Cerebellar nuclear complex (tissue), 1 donor: ENCODE measurements around the gene FCHSD2.
"Not testable (repeated sequence)": the region's sequence is repeated elsewhere in the genome, so short reads cannot be mapped to it uniquely, and the experiment has no call there.

ENCODE experiments used
- DNase-seq, 2 experiments: peaks; one replicate each; lab custom pipeline; 2025; lab: John Stamatoyannopoulos, UW

FCHSD2 gene

GRCh38 chr11:72867970-72868369 is 274.1 kb downstream of the FCHSD2 start:
- no peak for DNase-seq

GRCh38 chr11:72864702-72865655 is 277.1 kb downstream of the FCHSD2 start:
- DNase-seq: no peak

GRCh38 chr11:72863916-72864315 is 278.2 kb downstream of the FCHSD2 start:
- DNase-seq: no peak

- DNase-seq: no peak
These were observed 279.0 kb downstream of the FCHSD2 start for GRCh38 chr11:72863091-72863490.

DNA sequence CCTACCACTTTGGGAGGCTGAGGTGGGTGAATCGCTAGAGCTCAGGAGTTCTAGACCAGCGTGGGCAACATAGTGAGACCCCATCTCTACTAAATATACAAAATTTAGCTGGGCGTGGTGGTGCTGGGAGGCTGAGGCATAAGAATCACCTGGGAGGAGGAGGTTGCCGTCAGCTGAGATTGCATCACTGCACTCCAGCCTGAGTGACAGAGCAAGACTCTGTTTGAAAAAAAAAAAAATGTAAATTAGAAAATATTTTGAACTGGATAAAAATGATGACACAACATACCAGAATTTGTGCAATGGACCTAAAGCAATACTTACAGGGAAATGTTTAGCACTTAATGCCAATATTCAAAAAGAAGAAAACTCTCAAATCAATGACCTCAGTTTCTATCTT is 281.5 kb downstream of the FCHSD2 start:
- DNase-seq: no peak

DNA sequence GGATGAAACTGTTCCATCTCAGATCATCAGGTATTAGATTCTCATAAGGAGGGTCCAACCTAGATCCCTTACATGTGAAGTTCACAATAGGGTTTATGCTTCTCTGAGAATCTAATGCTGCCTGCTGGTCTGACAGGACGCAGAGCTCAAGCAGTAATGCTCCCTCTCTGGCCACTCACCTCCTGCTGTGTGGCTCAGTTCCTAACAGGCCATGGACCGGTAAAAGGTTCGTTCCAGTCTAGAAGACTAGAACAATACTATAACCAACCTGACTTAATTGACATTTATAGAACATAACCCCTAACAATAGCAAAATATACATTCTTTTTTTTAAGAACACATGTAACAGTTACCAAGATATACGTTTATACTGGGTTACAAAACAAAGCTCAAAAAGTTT is 282.1 kb downstream of the FCHSD2 start:
- DNase-seq: no peak

GRCh38 chr11:72859126-72859525 is 283.0 kb downstream of the FCHSD2 start:
- DNase-seq: no peak

DNA sequence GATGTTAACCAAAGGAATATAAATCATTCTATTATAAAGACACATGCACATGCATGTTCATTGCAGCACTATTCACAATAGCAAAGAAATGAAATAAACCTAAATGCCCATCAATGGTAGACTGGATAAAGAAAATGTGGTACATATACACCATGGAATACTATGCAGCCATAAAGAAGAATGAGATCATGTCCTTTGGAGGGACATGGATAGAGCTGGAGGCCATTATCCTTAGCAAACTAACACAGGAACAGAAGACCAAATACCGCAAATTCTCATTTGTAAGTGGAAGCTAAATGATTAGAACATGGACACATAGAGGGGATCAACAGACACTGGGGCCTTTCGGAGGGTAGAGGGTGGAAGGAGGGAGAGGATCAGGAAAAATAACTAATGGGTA is 283.9 kb downstream of the FCHSD2 start:
- not testable (repeated sequence) for DNase-seq

DNA sequence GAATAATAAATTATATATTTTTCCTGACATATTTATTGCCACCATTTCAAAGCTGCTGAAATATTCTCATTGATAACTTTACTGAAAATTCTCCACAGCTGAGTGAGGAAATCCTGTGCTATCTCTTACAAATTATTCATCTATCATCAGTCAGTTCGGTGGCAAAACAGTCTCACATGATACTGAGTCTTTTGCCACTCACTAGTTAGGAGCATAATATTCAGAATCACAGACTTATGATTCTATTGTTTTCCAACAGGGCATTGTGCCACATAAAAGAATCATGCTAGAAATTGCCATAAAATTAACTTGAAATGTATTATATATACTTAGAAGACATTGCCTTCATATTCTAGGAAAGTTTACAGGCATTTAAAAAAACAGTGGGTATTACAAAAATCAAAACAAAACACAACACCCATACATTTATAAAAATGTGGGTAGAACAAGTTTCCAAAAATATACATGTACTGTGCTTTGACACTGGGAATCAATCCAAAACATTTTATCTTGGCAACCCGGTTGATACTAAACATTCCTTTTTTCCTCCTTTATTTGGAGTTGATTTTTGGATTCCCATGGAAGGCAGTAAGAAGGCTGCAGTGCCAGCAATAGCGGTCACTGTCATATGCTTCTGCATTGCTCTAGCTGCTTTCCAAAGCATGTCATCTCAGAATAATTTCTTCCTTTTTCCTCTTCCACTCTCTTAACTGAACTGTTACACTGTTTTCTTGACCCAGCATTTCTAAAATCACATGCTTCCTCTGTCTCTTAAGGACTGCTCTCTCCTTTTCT is 285.4 kb downstream of the FCHSD2 start:
- DNase-seq: no peak

DNA sequence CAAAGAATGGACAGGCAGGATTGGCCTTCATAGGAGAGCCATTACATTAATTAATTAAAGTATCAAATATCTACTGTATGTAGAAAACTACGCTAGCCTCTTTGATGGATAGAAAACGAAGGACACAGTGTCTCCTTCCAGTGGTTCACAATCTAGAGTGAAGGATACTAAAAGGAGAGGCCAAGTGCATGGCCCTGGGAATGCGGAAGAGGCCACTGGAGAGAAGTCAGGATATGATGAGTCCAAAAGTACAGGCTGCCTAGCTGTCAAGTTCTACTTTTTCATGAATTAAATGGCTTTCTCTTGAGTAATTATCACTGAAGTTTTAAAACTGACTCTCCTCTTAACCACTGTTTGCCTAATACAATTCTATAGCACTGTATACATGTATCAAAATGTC is 286.1 kb downstream of the FCHSD2 start:
- DNase-seq: no peak

- no peak for DNase-seq
These were observed 290.4 kb downstream of the FCHSD2 start for GRCh38 chr11:72851726-72852125.

DNA sequence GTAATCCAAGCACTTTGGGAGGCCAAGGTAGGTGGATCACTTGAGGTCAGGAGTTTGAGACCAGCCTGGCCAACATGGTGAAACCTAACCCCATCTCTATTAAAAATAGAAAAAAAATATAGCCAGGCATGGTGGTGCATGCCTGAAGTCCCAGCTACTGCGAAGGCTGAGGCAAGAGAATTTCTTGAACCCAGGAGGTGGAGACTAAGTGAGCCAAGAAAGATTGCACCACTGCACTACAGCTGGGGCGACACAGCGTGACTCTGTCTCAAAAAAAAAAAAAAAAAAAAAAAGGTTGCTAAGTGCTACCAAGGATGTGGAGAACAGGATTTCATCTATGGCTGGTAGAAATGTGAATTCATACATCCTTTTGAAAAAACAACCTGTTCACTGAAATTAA is 291.3 kb downstream of the FCHSD2 start:
- DNase-seq: no peak

GRCh38 chr11:72848846-72849466 is 293.2 kb downstream of the FCHSD2 start:
- no peak for DNase-seq

DNA sequence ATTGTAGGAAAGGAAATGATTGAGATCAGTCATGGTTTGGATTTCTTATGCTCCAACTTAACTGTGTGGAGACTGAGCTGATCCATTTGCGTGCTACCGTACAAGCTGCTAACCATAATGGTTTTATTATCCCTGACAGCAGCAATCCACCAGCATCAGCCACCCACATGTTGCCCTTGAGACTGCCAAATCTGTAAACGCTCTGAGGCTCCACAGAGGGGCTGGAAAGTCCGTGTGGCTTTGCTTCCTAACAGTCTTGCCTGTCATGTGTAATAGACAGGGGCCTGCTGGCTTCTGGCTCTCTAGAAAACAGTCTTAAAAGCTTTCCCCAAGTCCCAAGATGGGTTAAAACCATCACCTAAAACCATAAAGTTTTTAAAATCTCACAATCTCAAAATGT is 297.8 kb downstream of the FCHSD2 start:
- no peak for DNase-seq

- no peak for DNase-seq
These were observed 299.3 kb downstream of the FCHSD2 start for GRCh38 chr11:72842653-72843330.

GRCh38 chr11:72842126-72842525 is 300.0 kb downstream of the FCHSD2 start:
- no peak for DNase-seq

DNA sequence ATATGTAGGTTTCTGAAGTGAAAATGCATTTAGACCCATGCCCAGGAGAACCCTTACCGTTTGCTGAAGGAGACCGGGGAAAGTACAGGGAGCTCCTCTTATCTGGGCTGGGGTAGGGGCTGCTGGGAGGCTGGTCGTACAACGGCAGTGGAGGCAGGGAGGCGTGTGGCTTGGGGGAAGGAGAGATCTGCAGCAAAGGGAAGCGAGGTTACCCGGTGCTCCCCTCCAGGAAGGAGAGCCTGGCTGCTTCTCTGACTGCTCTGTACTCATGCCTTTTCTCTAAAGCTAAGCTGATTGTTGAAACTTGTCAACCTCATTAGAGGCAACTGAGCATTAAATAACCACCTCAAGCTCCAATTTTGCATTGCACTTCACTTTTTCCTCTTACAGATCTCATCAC is 300.7 kb downstream of the FCHSD2 start:
- no peak for DNase-seq

DNA sequence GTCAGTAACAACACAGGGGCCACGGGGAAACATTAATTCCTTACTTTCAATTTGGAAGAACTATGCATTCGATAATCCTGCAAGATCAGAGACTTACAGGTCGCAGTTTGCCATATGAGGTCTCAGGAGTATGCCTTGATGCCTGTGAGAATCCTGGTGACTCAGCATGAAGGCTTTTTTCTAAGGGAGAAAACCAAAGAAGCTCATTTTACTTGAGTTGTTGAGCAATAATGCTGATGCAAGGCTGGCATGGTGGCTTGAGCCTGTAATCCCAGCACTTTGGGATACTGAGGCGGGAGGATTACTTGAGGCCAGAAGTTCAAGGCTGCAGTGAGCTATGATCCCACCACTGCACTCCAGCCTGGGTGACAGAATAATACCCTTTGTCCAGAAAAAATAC is 301.3 kb downstream of the FCHSD2 start:
- DNase-seq: no peak

GRCh38 chr11:72838691-72839305 is 303.3 kb downstream of the FCHSD2 start:
- DNase-seq: no peak

DNA sequence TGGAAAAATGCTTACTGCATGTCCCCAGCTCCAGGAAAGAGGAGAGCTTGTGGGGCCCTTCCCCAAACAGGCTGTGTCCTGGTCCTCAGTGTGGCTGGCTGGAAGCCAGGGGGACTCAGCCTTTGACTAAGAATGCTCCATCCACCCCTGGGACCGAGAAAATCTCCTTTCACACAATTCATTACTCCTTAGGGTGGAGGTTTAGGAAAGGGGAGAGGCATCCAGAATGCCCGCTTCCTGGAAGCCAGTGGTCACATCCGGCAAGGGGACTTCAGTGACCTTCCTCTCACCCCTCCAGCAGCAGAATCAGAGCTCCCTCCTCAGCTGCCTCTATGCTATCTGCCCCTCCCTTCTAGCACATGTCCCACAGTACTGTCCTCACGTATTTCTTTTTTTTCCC is 306.0 kb downstream of the FCHSD2 start:
- DNase-seq: no peak

DNA sequence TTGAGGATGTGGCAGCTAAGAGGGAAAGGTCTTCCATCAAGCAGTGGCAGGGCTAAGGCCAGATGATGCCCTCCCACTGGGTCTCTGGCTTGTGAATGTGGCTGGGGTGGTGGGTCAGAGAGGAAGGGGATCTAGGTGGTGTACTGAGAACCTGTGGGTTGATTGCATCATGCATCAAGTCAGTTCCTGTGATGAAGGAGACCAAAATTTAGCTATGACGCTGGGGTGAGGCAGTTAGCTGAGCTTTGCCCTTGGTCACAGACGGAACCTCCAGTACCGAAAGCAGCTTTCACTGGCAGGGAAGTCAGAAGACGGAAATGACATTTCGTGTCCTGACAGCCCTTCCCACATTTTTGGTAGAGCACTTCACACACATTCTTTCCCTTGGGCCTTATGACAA is 307.2 kb downstream of the FCHSD2 start:
- no peak for DNase-seq
